SU-DHL-6 (cell line): ENCODE results near the gene FPR2.
"Not testable (repeated sequence)": the region's sequence is repeated elsewhere in the genome, so short reads cannot be mapped to it uniquely, and the experiment has no call there.

Source experiments
- H2AFZ ChIP-seq: fragments of 200-600 bp; sonication (generic); 2 replicates; pipeline ENCODE4 v1.6.1; 2014; ENCODE audit warnings: low read depth, mild to moderate bottlenecking, moderate library complexity, mixed read lengths, antibody characterized with exemption, low read length; ENCODE audit not compliant: severe bottlenecking
- H3F3A ChIP-seq: fragments of 200-600 bp; shearing (Covaris generic); 2 replicates; pipeline ENCODE4 v1.6.0; 2016; ENCODE audit warnings: antibody characterized with exemption, mild to moderate bottlenecking; ENCODE audit not compliant: insufficient read depth
- H3K27ac ChIP-seq: fragments of 200-600 bp; sonication (generic); 2 replicates; pipeline ENCODE4 v1.5.1; 2016; ENCODE audit warnings: low read depth, mild to moderate bottlenecking, low read length, moderate library complexity, mixed read lengths
- H3K27me3 ChIP-seq: fragments of 200-600 bp; sonication (generic), shearing (Covaris generic); 2 replicates; pipeline ENCODE4 v1.6.0; 2014; ENCODE audit warnings: mild to moderate bottlenecking, low read length
- H3K36me3 ChIP-seq: fragments of 200-600 bp; sonication (generic); 2 replicates; pipeline ENCODE4 v1.6.1; 2014; ENCODE audit warnings: mild to moderate bottlenecking, low read length, mixed read lengths
- H3K4me2 ChIP-seq: fragments of 300-600, 200-600 bp; shearing (Covaris generic), sonication (generic); 2 replicates; pipeline ENCODE4 v1.6.0; 2014; ENCODE audit warnings: low read length, low read depth, mild to moderate bottlenecking; ENCODE audit not compliant: poor library complexity, severe bottlenecking
- H3K4me3 ChIP-seq: fragments of 200-600 bp; sonication (generic); 2 replicates; pipeline ENCODE4 v1.5.1; 2014; ENCODE audit warnings: antibody characterized with exemption, low read length, mild to moderate bottlenecking, mixed read lengths; ENCODE audit not compliant: insufficient read depth, poor library complexity, severe bottlenecking
- H3K79me2 ChIP-seq: fragments of 200-600 bp; sonication (generic); 2 replicates; pipeline ENCODE4 v1.6.1; 2014; ENCODE audit warnings: mild to moderate bottlenecking, low read length, moderate library complexity; ENCODE audit not compliant: insufficient read depth
- H3K9ac ChIP-seq: fragments of 200-600 bp; sonication (generic); 2 replicates; pipeline ENCODE4 v1.7.0; 2014; ENCODE audit warnings: mild to moderate bottlenecking, low read length
- H3K9me2 ChIP-seq: fragments of 200-600 bp; sonication (generic); replicated peaks from 2 replicates; pipeline ENCODE4 v1.6.1; 2014; ENCODE audit warnings: low read length; ENCODE audit not compliant: insufficient read depth
- H3K9me3 ChIP-seq: fragments of 200-600 bp; sonication (generic); 2 replicates; pipeline ENCODE4 v1.6.1; 2014; ENCODE audit warnings: low read length, mixed read lengths; ENCODE audit not compliant: insufficient read depth
- H4K20me1 ChIP-seq: fragments of 200-600 bp; sonication (generic); 2 replicates; pipeline ENCODE4 v1.6.1; 2014; ENCODE audit warnings: low read depth, mild to moderate bottlenecking, antibody characterized with exemption, low read length, moderate library complexity, mixed read lengths
- CTCF ChIP-seq: fragments of 200-600 bp; sonication (generic); IDR thresholded peaks from one replicate; pipeline ENCODE4 v1.5.1; 2017; ENCODE audit warnings: antibody characterized with exemption, mild to moderate bottlenecking, low read length, moderate library complexity; ENCODE audit not compliant: insufficient read depth, poor library complexity, severe bottlenecking
- EZH2phosphoT487 ChIP-seq: fragments of 200-600 bp; sonication (generic), shearing (Covaris generic); conservative IDR thresholded peaks from 2 replicates; pipeline ENCODE4 v1.6.1; 2018; ENCODE audit warnings: mild to moderate bottlenecking, antibody characterized with exemption, low read length, moderate library complexity, mixed read lengths

Gene FPR2

GRCh38 chr19:51772977-51773376 is 12.0 kb downstream of the FPR2 start:
- no peaks in the 10 kb centered on the region for H3K9me2 ChIP-seq
- no peak overlapping the region for H3K4me2 ChIP-seq
- H2AFZ ChIP-seq, result no peak overlapping the region

DNA sequence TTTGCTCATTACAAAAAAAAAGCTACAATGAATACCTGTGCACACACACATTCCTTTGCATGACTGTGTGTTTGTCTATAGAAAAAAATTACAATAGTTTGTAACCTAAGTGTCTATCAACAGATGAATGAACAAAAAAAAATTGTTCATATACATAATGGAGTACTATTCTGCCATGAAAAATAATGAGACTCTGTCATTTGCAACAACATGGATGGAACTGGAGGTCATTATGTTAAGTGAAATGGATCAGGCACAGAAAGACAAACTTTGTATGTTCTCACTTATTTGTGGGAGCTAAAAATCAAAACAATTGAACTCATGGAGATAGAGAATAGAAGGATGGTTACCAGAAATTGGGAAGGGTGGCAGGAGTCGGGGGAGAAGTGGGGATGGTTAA is 15.6 kb downstream of the FPR2 start:
- H3K4me2 ChIP-seq, H3K79me2 ChIP-seq, H3K27me3 ChIP-seq, H3K9ac ChIP-seq, H3F3A ChIP-seq, H3K9me3 ChIP-seq, H3K9me2 ChIP-seq, H2AFZ ChIP-seq, H3K27ac ChIP-seq, H4K20me1 ChIP-seq, H3K4me3 ChIP-seq, H3K36me3 ChIP-seq: not testable (repeated sequence)

More at GRCh38 chr19:51772977-51773376, 12.0 kb downstream of the FPR2 start:
- H4K20me1 ChIP-seq, result no peaks in the 10 kb centered on the region
- H3K27ac ChIP-seq, result no peak overlapping the region
- no peaks in the 10 kb centered on the region for H3K27me3 ChIP-seq
- no peaks in the 10 kb centered on the region for H3K9me3 ChIP-seq
- no peaks in the 10 kb centered on the region for H3K36me3 ChIP-seq
- H3K79me2 ChIP-seq, result no peaks in the 10 kb centered on the region
- H3K9ac ChIP-seq, result no peak overlapping the region
- TF ChIP-seq CTCF (no peak), EZH2phosphoT487 (no peak)
- H3F3A ChIP-seq, result no peaks in the 10 kb centered on the region
- no peak overlapping the region for H3K4me3 ChIP-seq

GRCh38 chr19:51777570-51778462 is 16.8 kb downstream of the FPR2 start:
- TF ChIP-seq EZH2phosphoT487 (no peak), CTCF (peak; percentile 51)
- H3K27me3 ChIP-seq, result no peaks in the 10 kb centered on the region
- no peak overlapping the region for H2AFZ ChIP-seq
- no peaks in the 10 kb centered on the region for H3K9me2 ChIP-seq
- H3K27ac ChIP-seq, result no peak overlapping the region
- H4K20me1 ChIP-seq, result no peaks in the 10 kb centered on the region
- no peak overlapping the region for H3K9ac ChIP-seq
- no peaks in the 10 kb centered on the region for H3K36me3 ChIP-seq
- H3K79me2 ChIP-seq, result no peaks in the 10 kb centered on the region
- no peak overlapping the region for H3K4me2 ChIP-seq
- H3K9me3 ChIP-seq, result no peaks in the 10 kb centered on the region
- no peaks in the 10 kb centered on the region for H3F3A ChIP-seq
- H3K4me3 ChIP-seq, result no peak overlapping the region

GRCh38 chr19:51779181-51779580 is 18.2 kb downstream of the FPR2 start:
- TF ChIP-seq EZH2phosphoT487 (no peak), CTCF (no peak)
- H3K9me2 ChIP-seq, result no peaks in the 10 kb centered on the region
- H3F3A ChIP-seq, result no peaks in the 10 kb centered on the region
- H3K27me3 ChIP-seq, result no peaks in the 10 kb centered on the region
- no peaks in the 10 kb centered on the region for H3K36me3 ChIP-seq
- H3K9ac ChIP-seq, result no peak overlapping the region
- H3K79me2 ChIP-seq, result no peaks in the 10 kb centered on the region
- H3K4me2 ChIP-seq, result no peak overlapping the region
- no peaks in the 10 kb centered on the region for H4K20me1 ChIP-seq
- no peak overlapping the region for H3K4me3 ChIP-seq
- H3K9me3 ChIP-seq, result no peaks in the 10 kb centered on the region
- H3K27ac ChIP-seq, result no peak overlapping the region
- no peak overlapping the region for H2AFZ ChIP-seq
